PFSK-1 (cell line): Measurements from ENCODE around the gene C11orf54.

Experiments used
- POLR2AphosphoS5 ChIP-seq: IDR thresholded peaks from 2 replicates; pipeline ENCODE4 v1.6.1; 2012; ENCODE audit warnings: low read depth, mild to moderate bottlenecking, control low read depth, low read length, moderate library complexity
- REST ChIP-seq, 2 experiments: IDR thresholded peaks; 2 replicates each; pipeline versions ENCODE4 v1.6.1 to v1.8.0; 2011 to 2012; ENCODE audit warnings: low read depth in 2 of 2, low read length in 2 of 2, control low read depth in 1 of 2, inconsistent platforms in 1 of 2, mild to moderate bottlenecking in 1 of 2, moderate library complexity in 1 of 2; ENCODE audit not compliant: insufficient read depth in 1 of 2
- TAF1 ChIP-seq: IDR thresholded peaks from 2 replicates; pipeline ENCODE4 v1.6.1; 2012; ENCODE audit warnings: low read length, control low read depth, borderline replicate concordance; ENCODE audit not compliant: insufficient read depth

- TF ChIP-seq TAF1 (no peak), POLR2AphosphoS5 (no peak), REST (IDR thresholded peaks at IDR 0.05; ENCODE audit: insufficient read depth in 1 of 2, low read depth in 2 of 2, low read length in 2 of 2) (no peak)
Observed at GRCh38 chr11:93744669-93745004, 3.2 kb downstream of the C11orf54 start.
